HG02981 (cell line): ENCODE measurements around the gene OR2G6.
"Not testable (repeated sequence)": the region's sequence is repeated elsewhere in the genome, so short reads cannot be mapped to it uniquely, and the experiment has no call there.

Source experiments
- ATAC-seq: cut with Tn5 transposase; IDR thresholded peaks from one replicate; pipeline ENCODE4 v1.9.1; 2021; ENCODE audit warnings: mild to moderate bottlenecking, moderate library complexity; ENCODE audit not compliant: unreplicated experiment

OR2G6 gene

DNA sequence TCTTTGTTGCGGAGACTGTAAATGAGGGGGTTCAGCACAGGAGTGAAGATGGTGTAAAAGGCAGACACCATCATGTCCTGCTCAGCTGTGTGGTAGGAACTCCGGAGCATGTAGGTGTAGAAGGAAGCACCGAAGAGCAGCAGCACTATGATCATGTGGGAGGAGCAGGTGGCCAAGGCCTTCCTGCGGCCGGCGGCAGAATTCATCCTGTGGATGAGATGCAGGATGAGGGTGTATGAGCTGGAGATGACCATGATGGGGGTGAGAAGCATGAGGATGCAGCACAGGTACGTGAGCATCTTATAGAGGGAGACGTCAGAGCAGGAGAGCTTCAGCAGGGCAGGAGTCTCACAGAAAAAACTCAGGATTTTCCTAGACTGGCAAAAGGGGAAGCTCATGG, 66.0 kb downstream of the OR2G6 start:
- ATAC-seq: not testable (repeated sequence)

GRCh38 chr1:248574657-248575056, 66.8 kb downstream of the OR2G6 start, which contains the start of gene OR2T34:
Gene OR2T34 (minus strand): TSS chr1:248574757. CDS start chr1:248574757, 0 bp downstream.
- ATAC-seq: not testable (repeated sequence)

DNA sequence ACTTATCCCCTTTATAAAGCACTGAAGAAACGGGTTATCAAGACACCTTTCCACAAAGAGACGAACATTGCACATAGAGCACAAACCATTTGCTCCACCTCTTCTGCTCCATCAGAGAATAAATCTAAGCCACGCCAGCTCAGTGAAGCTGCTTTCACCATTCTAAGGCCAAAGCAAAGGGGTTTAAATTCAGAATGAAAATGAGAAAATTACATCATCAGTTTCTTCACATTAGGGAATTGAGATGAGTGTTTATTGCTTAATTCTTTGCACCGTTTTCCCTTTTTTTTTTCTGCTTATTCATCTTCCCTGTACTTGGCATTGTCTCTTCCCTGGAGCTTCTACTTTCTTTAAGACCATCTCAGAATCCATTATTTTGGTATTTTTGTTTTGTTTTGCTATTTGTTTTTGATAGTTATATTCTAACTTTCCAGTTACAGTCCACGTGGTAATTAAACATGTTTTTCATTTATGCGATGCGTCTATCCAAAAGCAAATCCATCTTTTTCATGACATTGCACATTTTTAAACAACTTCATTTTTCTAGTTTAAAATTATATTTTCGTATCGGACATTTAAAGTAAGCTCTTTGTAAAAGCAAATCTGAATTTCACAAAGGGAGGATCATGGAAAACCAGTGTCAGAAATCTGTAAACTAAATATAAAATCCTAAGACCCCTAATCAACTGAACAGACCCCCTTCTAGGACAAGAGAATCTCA, 68.5 kb downstream of the OR2G6 start:
- no peak for ATAC-seq
